ENCODE data around the gene IRF2BP2. TPM values are rescaled to one million over a fixed set of nuclear protein-coding genes. Genes with fewer than 3 reads are reported as not detected.

The IRF2BP2 gene
- total and polyA plus RNA-seq, 2 of the 13 experiments (the other 11 are each of a cell fraction or from before 2014, with no cell fraction given), result 140 to 147 TPM

GRCh38 chr1:234602334-234603220, 7.4 kb downstream of the IRF2BP2 start (continued):
- TF ChIP-seq REST (IDR thresholded peaks at IDR 0.05; ENCODE audit: borderline replicate concordance in 1 of 2, low read depth in 1 of 2, low read length in 2 of 2), result peak in 1 of 2 experiments; percentile 45; a peak in 1 of 4 replicates
- no peak for TF ChIP-seq MTA1 (CRISPR knock-in tag; IDR thresholded peaks at IDR 0.05; ENCODE audit: borderline replicate concordance)
- TF ChIP-seq KAT7 (CRISPR knock-in tag; IDR thresholded peaks at IDR 0.05; ENCODE audit: borderline replicate concordance), result no peak
- no peak for TF ChIP-seq ZNF546 (CRISPR knock-in tag; conservative IDR thresholded peaks at IDR 0.05)
- peak; percentile 52; the same call in 1 of the 2 replicates for TF ChIP-seq HOXA3 (CRISPR knock-in tag; IDR thresholded peaks at IDR 0.05)
- TF ChIP-seq SUZ12 (IDR thresholded peaks at IDR 0.05; ENCODE audit: low read depth, low read length), result no peak
- peak; percentile 76; the same call in 1 of the 2 replicates for TF ChIP-seq HBP1 (CRISPR knock-in tag; IDR thresholded peaks at IDR 0.05; ENCODE audit: low read depth)
- no peak for TF ChIP-seq RBM39 (IDR thresholded peaks at IDR 0.05; ENCODE audit: low read depth, low read length, poor library complexity, severe bottlenecking)
- no peak for TF ChIP-seq ERF (CRISPR knock-in tag; IDR thresholded peaks at IDR 0.05)
- peak; percentile 60 for TF ChIP-seq PAXIP1 (CRISPR knock-in tag; conservative IDR thresholded peaks at IDR 0.05)
- TF ChIP-seq HNF4G (IDR thresholded peaks at IDR 0.05; ENCODE audit: borderline replicate concordance, low read depth, low read length), result no peak
- TF ChIP-seq HNF4G (CRISPR knock-in tag; IDR thresholded peaks at IDR 0.05; ENCODE audit: borderline replicate concordance, low read depth), result no peak
- TF ChIP-seq ZBTB42 (CRISPR knock-in tag; IDR thresholded peaks at IDR 0.05), result no peak
- no peak for TF ChIP-seq ZNF263 (CRISPR knock-in tag; IDR thresholded peaks at IDR 0.05)
- no peak for TF ChIP-seq SATB2 (CRISPR knock-in tag; IDR thresholded peaks at IDR 0.05)
- no peak for TF ChIP-seq PRDM15 (CRISPR knock-in tag; IDR thresholded peaks at IDR 0.05)

Data from HepG2 (cell line).